IMR-90 (cell line): Measurements from ENCODE around the gene USP12.

Experiments
- POLR2A ChIP-seq: IDR thresholded peaks from 2 replicates; pipeline ENCODE4 v1.6.1; 2012; ENCODE audit warnings: mild to moderate bottlenecking, low read depth, low read length
- RCOR1 ChIP-seq: IDR thresholded peaks from 2 replicates; pipeline ENCODE4 v1.6.1; 2012; ENCODE audit warnings: mild to moderate bottlenecking, low read length, improper control_type of control experiment; ENCODE audit not compliant: insufficient replicate concordance

GRCh38 chr13:27130223-27130978 is 41.2 kb downstream of the USP12 start:
- no peak for TF ChIP-seq RCOR1
- no peak for TF ChIP-seq POLR2A
